ENCODE measurements around the gene MAP1LC3C.

MAP1LC3C gene

DNA sequence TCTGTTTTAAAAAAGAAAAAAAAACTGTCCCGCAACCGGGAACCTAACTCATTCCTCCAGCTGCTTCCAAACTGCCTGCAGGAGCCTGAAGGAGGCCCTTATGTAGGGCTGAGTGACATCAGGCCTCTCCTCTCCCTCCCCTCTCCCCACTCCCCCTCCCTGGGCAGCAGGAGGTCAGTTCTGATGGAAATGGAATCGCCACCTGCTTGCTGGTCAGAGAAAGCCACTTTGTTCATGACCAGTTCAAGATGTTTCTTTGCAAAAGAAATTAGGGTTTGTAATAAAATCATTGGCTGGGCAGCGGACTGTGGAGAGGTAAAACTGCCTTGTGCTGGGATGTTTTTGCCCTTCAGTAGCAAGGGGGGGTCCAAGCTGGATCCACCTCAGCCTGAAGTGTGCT, at the start of gene MAP1LC3C:
MAP1LC3C (minus strand) TSS at position 73 of the 400 bp plus-strand sequence. CDS start 90 bp downstream, outside the sequence.
- H3K4me3 ChIP-seq (ENCODE audit: insufficient read depth, low read length, poor library complexity, severe bottlenecking) = no peak within 1 kb of the TSS
- no peaks in the 10 kb centered on the region for H3K9me3 ChIP-seq (ENCODE audit: insufficient read depth, low read length)

DNA sequence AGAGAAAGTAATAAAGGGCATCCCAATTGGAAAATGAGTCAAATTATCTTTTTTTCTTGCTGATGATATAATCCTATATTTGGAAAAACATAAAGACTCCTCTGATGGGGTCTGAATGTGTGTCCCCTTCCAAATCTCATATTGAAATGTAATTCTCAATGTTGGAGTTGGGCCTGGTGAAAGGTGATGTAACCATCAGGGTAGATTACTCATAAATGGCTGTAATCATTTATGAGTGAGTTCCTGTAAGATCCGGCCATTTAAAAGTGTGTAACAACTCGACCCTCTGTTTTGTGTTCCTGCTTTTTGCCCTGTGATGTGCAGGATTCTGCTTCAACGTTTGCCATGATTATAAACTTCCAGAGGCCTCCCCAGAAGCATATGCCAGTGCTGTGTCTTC, 44.3 kb upstream of the MAP1LC3C start:
- no peak overlapping the region for H3K27ac ChIP-seq (ENCODE audit: low read depth, low read length)
- no peak overlapping the region for H2AFZ ChIP-seq (ENCODE audit: low read depth, low read length, severe bottlenecking)
- no peaks in the 10 kb centered on the region for H3K36me3 ChIP-seq (ENCODE audit: low read length)
- no peaks in the 10 kb centered on the region for H3K9me2 ChIP-seq (replicated peaks; ENCODE audit: insufficient read depth, low read length)
- no peaks in the 10 kb centered on the region for H3K9me3 ChIP-seq (ENCODE audit: insufficient read depth, low read length)
- H3K4me2 ChIP-seq (ENCODE audit: low read depth, low read length, poor library complexity, severe bottlenecking) = no peak overlapping the region
- H3K4me3 ChIP-seq (ENCODE audit: insufficient read depth, low read length, poor library complexity, severe bottlenecking) = no peak overlapping the region
- no peaks in the 10 kb centered on the region for H3F3A ChIP-seq (ENCODE audit: insufficient read depth)
- H3K27me3 ChIP-seq (ENCODE audit: low read length) = no peaks in the 10 kb centered on the region
- no peaks in the 10 kb centered on the region for H3K79me2 ChIP-seq (ENCODE audit: insufficient read depth, low read length)
- no peak for TF ChIP-seq EZH2phosphoT487 (conservative IDR thresholded peaks at IDR 0.05; ENCODE audit: low read length)
- TF ChIP-seq, protein P1, sequence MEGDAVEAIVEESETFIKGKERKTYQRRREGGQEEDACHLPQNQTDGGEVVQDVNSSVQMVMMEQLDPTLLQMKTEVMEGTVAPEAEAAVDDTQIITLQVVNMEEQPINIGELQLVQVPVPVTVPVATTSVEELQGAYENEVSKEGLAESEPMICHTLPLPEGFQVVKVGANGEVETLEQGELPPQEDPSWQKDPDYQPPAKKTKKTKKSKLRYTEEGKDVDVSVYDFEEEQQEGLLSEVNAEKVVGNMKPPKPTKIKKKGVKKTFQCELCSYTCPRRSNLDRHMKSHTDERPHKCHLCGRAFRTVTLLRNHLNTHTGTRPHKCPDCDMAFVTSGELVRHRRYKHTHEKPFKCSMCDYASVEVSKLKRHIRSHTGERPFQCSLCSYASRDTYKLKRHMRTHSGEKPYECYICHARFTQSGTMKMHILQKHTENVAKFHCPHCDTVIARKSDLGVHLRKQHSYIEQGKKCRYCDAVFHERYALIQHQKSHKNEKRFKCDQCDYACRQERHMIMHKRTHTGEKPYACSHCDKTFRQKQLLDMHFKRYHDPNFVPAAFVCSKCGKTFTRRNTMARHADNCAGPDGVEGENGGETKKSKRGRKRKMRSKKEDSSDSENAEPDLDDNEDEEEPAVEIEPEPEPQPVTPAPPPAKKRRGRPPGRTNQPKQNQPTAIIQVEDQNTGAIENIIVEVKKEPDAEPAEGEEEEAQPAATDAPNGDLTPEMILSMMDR (IDR thresholded peaks at IDR 0.05; ENCODE audit: insufficient read depth, low read length, poor library complexity, severe bottlenecking) = no peak
- H4K20me1 ChIP-seq (ENCODE audit: low read depth, low read length) = no peaks in the 10 kb centered on the region
- H3K9ac ChIP-seq (ENCODE audit: low read length) = no peak overlapping the region

More for the DNA sequence above, at the start of gene MAP1LC3C:
- no peak within 1 kb of the TSS for H2AFZ ChIP-seq (ENCODE audit: low read depth, low read length, severe bottlenecking)
- H3K9ac ChIP-seq (ENCODE audit: low read length) = no peak within 1 kb of the TSS
- TF ChIP-seq, protein P1 (IDR thresholded peaks at IDR 0.05; ENCODE audit: insufficient read depth, low read length, poor library complexity, severe bottlenecking) = no peak
- no peak for TF ChIP-seq EZH2phosphoT487 (conservative IDR thresholded peaks at IDR 0.05; ENCODE audit: low read length)
- no peaks in the 10 kb centered on the region for H3K36me3 ChIP-seq (ENCODE audit: low read length)
- no peaks in the 10 kb centered on the region for H3K27me3 ChIP-seq (ENCODE audit: low read length)
- no peak within 1 kb of the TSS for H3K27ac ChIP-seq (ENCODE audit: low read depth, low read length)
- H3F3A ChIP-seq (ENCODE audit: insufficient read depth) = no peaks in the 10 kb centered on the region
- no peaks in the 10 kb centered on the region for H3K79me2 ChIP-seq (ENCODE audit: insufficient read depth, low read length)
- H4K20me1 ChIP-seq (ENCODE audit: low read depth, low read length) = no peaks in the 10 kb centered on the region
- no peaks in the 10 kb centered on the region for H3K9me2 ChIP-seq (replicated peaks; ENCODE audit: insufficient read depth, low read length)
- H3K4me2 ChIP-seq (ENCODE audit: low read depth, low read length, poor library complexity, severe bottlenecking) = no peak within 1 kb of the TSS

DNA sequence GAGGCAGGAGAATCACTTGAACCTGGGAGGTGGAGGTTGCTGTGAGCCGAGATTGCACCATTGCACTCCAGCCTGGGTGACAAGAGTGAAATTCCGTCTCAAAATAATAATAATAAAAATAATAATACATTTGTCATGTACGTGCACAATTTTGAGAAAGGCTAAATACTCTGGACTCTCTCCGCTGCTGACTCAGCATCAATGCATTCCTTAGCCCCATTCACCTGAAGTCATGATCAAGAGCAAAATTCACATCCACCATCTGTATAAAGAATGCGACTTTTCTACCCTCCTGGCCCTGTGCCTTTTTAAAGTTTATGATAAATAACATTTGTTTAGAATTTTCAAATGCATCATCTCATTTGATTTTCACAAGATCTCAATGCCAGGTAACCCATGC, 35.5 kb upstream of the MAP1LC3C start:
- no peak overlapping the region for H2AFZ ChIP-seq (ENCODE audit: low read depth, low read length, severe bottlenecking)
- no peaks in the 10 kb centered on the region for H3K79me2 ChIP-seq (ENCODE audit: insufficient read depth, low read length)
- no peaks in the 10 kb centered on the region for H3K36me3 ChIP-seq (ENCODE audit: low read length)
- H3K4me3 ChIP-seq (ENCODE audit: insufficient read depth, low read length, poor library complexity, severe bottlenecking) = no peak overlapping the region
- no peaks in the 10 kb centered on the region for H3K9me3 ChIP-seq (ENCODE audit: insufficient read depth, low read length)
- no peaks in the 10 kb centered on the region for H4K20me1 ChIP-seq (ENCODE audit: low read depth, low read length)
- TF ChIP-seq, protein P1 (IDR thresholded peaks at IDR 0.05; ENCODE audit: insufficient read depth, low read length, poor library complexity, severe bottlenecking) = no peak
- TF ChIP-seq EZH2phosphoT487 (conservative IDR thresholded peaks at IDR 0.05; ENCODE audit: low read length) = no peak
- no peaks in the 10 kb centered on the region for H3F3A ChIP-seq (ENCODE audit: insufficient read depth)
- H3K9ac ChIP-seq (ENCODE audit: low read length) = no peak overlapping the region
- H3K27ac ChIP-seq (ENCODE audit: low read depth, low read length) = no peak overlapping the region
- H3K9me2 ChIP-seq (replicated peaks; ENCODE audit: insufficient read depth, low read length) = no peaks in the 10 kb centered on the region
- H3K4me2 ChIP-seq (ENCODE audit: low read depth, low read length, poor library complexity, severe bottlenecking) = no peak overlapping the region
- no peaks in the 10 kb centered on the region; the same call in 1 of the 2 replicates for H3K27me3 ChIP-seq (ENCODE audit: low read length)
